Measurements from ENCODE around the gene DNAH1. TPM values are rescaled to one million over a fixed set of nuclear protein-coding genes. Genes with fewer than 3 reads are reported as not detected.

Gene DNAH1
- total RNA-seq, 1 donor from 2014 or later, result 0.80 TPM

GRCh38 chr3:52290596-52291507 is 25.3 kb upstream of the DNAH1 start:
- no peak overlapping the region for H3K4me3 Mint-ChIP-seq
- Histone ChIP-seq H3K4me1 (peaks cover 4% of the 10 kb centered on the region), H4K20me1 (ENCODE audit: low read depth) (no peaks in the 10 kb centered on the region), H3K36me3 (no peaks in the 10 kb centered on the region), H3K4me3 (no peak overlapping the region), H2AFZ (replicated peaks) (no peak overlapping the region), H3K4me2 (no peak overlapping the region), H3K9ac (no peak overlapping the region), H3K79me2 (ENCODE audit: low read depth) (peaks cover 12% of the 10 kb centered on the region), H3K27ac (no peak overlapping the region), H3K27me3 (no peaks in the 10 kb centered on the region), H3F3A (ENCODE audit: low read depth) (peaks cover 17% of the 10 kb centered on the region), H3K9me3 (ENCODE audit: low read depth) (no peaks in the 10 kb centered on the region)
- peaks cover 9% of the 10 kb centered on the region for H3K27me3 Mint-ChIP-seq (ENCODE audit: insufficient read depth, low read depth)
- DNase-seq (ENCODE audit: low spot score), result no peak
- H3K27ac Mint-ChIP-seq, result peak overlapping the region; percentile 87
- H3K4me1 Mint-ChIP-seq, result peaks cover 18% of the 10 kb centered on the region
- no peaks in the 10 kb centered on the region for H3K36me3 Mint-ChIP-seq
- no peak for TF ChIP-seq EZH2phosphoT487 (IDR thresholded peaks at IDR 0.05)
- TF ChIP-seq EZH2 (IDR thresholded peaks at IDR 0.05), result no peak
- TF ChIP-seq, protein P1, sequence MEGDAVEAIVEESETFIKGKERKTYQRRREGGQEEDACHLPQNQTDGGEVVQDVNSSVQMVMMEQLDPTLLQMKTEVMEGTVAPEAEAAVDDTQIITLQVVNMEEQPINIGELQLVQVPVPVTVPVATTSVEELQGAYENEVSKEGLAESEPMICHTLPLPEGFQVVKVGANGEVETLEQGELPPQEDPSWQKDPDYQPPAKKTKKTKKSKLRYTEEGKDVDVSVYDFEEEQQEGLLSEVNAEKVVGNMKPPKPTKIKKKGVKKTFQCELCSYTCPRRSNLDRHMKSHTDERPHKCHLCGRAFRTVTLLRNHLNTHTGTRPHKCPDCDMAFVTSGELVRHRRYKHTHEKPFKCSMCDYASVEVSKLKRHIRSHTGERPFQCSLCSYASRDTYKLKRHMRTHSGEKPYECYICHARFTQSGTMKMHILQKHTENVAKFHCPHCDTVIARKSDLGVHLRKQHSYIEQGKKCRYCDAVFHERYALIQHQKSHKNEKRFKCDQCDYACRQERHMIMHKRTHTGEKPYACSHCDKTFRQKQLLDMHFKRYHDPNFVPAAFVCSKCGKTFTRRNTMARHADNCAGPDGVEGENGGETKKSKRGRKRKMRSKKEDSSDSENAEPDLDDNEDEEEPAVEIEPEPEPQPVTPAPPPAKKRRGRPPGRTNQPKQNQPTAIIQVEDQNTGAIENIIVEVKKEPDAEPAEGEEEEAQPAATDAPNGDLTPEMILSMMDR (IDR thresholded peaks at IDR 0.05), result no peak
- H3K9me3 Mint-ChIP-seq, result no peaks in the 10 kb centered on the region

- Histone ChIP-seq H3K27me3 (no peaks in the 10 kb centered on the region), H3K4me2 (no peak overlapping the region), H2AFZ (replicated peaks) (no peak overlapping the region), H3K4me3 (no peak overlapping the region), H3K27ac (no peak overlapping the region), H3F3A (ENCODE audit: low read depth) (peaks cover 17% of the 10 kb centered on the region), H3K9ac (no peak overlapping the region), H3K4me1 (peaks cover 4% of the 10 kb centered on the region), H3K36me3 (no peaks in the 10 kb centered on the region), H4K20me1 (ENCODE audit: low read depth) (no peaks in the 10 kb centered on the region), H3K9me3 (ENCODE audit: low read depth) (no peaks in the 10 kb centered on the region), H3K79me2 (ENCODE audit: low read depth) (peaks cover 8% of the 10 kb centered on the region)
- peak overlapping the region; percentile 87 for H3K27ac Mint-ChIP-seq
- H3K4me3 Mint-ChIP-seq, result no peak overlapping the region
- H3K36me3 Mint-ChIP-seq, result peaks cover 3% of the 10 kb centered on the region
- H3K4me1 Mint-ChIP-seq, result peaks cover 23% of the 10 kb centered on the region
- TF ChIP-seq EZH2 (IDR thresholded peaks at IDR 0.05), result no peak
- no peak for TF ChIP-seq EZH2phosphoT487 (IDR thresholded peaks at IDR 0.05)
- TF ChIP-seq, protein P1 (IDR thresholded peaks at IDR 0.05), result peak; percentile 70
- peak; percentile 67 for DNase-seq (ENCODE audit: low spot score)
- no peaks in the 10 kb centered on the region for H3K9me3 Mint-ChIP-seq
- H3K27me3 Mint-ChIP-seq (ENCODE audit: insufficient read depth, low read depth), result peaks cover 9% of the 10 kb centered on the region
Observed at GRCh38 chr3:52291508-52292181, 24.5 kb upstream of the DNAH1 start.

GRCh38 chr3:52292247-52293065 is 23.7 kb upstream of the DNAH1 start:
- Histone ChIP-seq H3K27ac (no peak overlapping the region), H3K4me3 (no peak overlapping the region), H3F3A (ENCODE audit: low read depth) (peaks cover 9% of the 10 kb centered on the region), H4K20me1 (ENCODE audit: low read depth) (no peaks in the 10 kb centered on the region), H3K9me3 (ENCODE audit: low read depth) (no peaks in the 10 kb centered on the region), H3K9ac (no peak overlapping the region), H3K4me1 (no peaks in the 10 kb centered on the region), H3K27me3 (no peaks in the 10 kb centered on the region), H3K79me2 (ENCODE audit: low read depth) (peaks cover under 1% of the 10 kb centered on the region), H3K36me3 (no peaks in the 10 kb centered on the region), H2AFZ (replicated peaks) (no peak overlapping the region), H3K4me2 (no peak overlapping the region)
- Mint-ChIP-seq H3K36me3 (peaks cover 3% of the 10 kb centered on the region), H3K27me3 (ENCODE audit: insufficient read depth, low read depth) (peaks cover 10% of the 10 kb centered on the region), H3K4me3 (no peak overlapping the region), H3K27ac (no peak overlapping the region), H3K9me3 (no peaks in the 10 kb centered on the region), H3K4me1 (peaks cover 20% of the 10 kb centered on the region)
- DNase-seq (ENCODE audit: low spot score), result no peak
- no peak for TF ChIP-seq EZH2phosphoT487 (IDR thresholded peaks at IDR 0.05)
- TF ChIP-seq, protein P1 (IDR thresholded peaks at IDR 0.05), result no peak
- no peak for TF ChIP-seq EZH2 (IDR thresholded peaks at IDR 0.05)

All from neural progenitor cell (in vitro differentiated cells).